MM.1S (cell line): ENCODE data around the gene SHISA7.

Source experiments
- EZH2 ChIP-seq: fragments of 300-600 bp; sonication (generic); optimal IDR thresholded peaks from 2 replicates; pipeline ENCODE3; 2017; ENCODE audit warnings: low read depth, mild to moderate bottlenecking, antibody characterized with exemption, low read length, mixed read lengths
- TF ChIP-seq, protein P1 (sequence below): fragments of 300-600 bp; sonication (generic); IDR thresholded peaks from 2 replicates; pipeline ENCODE4 v1.5.1; 2016; ENCODE audit warnings: antibody characterized with exemption, low read length, mixed read lengths

DNA sequence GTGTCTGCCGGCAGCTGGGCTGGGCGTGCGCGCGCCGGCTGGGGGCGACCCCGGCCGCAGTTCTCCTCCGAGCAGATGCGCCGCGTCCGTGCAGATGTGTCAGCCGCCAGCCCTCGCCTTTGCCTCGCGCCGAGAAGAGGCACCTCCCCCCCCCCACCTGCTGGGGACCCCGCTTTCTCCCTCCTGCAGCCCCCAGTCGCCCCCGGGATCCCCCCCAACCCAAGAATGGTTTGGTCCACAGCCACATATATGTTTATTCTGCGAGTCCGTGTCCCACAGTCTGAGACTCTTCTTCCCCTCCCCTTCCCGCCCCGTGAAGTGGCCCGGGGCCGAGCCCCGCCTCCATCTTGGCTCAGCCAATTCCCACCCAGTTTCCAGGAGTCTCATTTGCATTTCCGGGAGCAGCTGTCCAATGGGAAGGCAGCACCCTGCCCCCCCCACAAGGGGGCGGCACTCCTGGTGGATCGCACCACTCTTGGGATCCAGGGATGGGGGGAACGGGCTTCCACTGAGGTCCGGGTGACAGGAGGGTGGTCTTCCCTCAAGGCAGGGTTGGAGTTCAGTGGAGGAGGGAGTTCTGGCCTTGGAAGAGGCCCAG lies 9.7 kb upstream of the SHISA7 start:
- no peak for TF ChIP-seq EZH2
- TF ChIP-seq, protein P1, sequence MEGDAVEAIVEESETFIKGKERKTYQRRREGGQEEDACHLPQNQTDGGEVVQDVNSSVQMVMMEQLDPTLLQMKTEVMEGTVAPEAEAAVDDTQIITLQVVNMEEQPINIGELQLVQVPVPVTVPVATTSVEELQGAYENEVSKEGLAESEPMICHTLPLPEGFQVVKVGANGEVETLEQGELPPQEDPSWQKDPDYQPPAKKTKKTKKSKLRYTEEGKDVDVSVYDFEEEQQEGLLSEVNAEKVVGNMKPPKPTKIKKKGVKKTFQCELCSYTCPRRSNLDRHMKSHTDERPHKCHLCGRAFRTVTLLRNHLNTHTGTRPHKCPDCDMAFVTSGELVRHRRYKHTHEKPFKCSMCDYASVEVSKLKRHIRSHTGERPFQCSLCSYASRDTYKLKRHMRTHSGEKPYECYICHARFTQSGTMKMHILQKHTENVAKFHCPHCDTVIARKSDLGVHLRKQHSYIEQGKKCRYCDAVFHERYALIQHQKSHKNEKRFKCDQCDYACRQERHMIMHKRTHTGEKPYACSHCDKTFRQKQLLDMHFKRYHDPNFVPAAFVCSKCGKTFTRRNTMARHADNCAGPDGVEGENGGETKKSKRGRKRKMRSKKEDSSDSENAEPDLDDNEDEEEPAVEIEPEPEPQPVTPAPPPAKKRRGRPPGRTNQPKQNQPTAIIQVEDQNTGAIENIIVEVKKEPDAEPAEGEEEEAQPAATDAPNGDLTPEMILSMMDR, result no peak
